AG10803 (cell line): Measurements from ENCODE around the gene GFPT2.

Source experiments
- DNase-seq: peaks from one replicate; pipeline ENCODE4 v3.0.0; 2010; ENCODE audit warnings: low read depth
- H3K4me3 ChIP-seq: 2 replicates; pipeline ENCODE4 v1.5.1; 2011; ENCODE audit warnings: mild to moderate bottlenecking, low read length, control low read depth
- CTCF ChIP-seq: conservative IDR thresholded peaks from 2 replicates; pipeline ENCODE4 v1.5.1; 2011; ENCODE audit warnings: mild to moderate bottlenecking, low read length, control low read depth, inconsistent platforms

The GFPT2 gene

GRCh38 chr5:180395540-180396274 is 42.6 kb upstream of the GFPT2 start:
- TF ChIP-seq CTCF = no peak
- no peak for DNase-seq
- H3K4me3 ChIP-seq = no peak overlapping the region

- no peak for TF ChIP-seq CTCF
- H3K4me3 ChIP-seq = no peak overlapping the region
- DNase-seq = no peak
Measured at GRCh38 chr5:180394031-180394636, 41.0 kb upstream of the GFPT2 start.

GRCh38 chr5:180391276-180391675 is 38.1 kb upstream of the GFPT2 start:
- TF ChIP-seq CTCF = no peak
- H3K4me3 ChIP-seq = no peak overlapping the region
- no peak for DNase-seq

GRCh38 chr5:180390441-180391190 is 37.5 kb upstream of the GFPT2 start:
- no peak for DNase-seq
- TF ChIP-seq CTCF = no peak
- H3K4me3 ChIP-seq = no peak overlapping the region

GRCh38 chr5:180389252-180390101 is 36.3 kb upstream of the GFPT2 start:
- no peak for DNase-seq

GRCh38 chr5:180387798-180388197 is 34.7 kb upstream of the GFPT2 start:
- H3K4me3 ChIP-seq = no peak overlapping the region
- DNase-seq = no peak
- no peak for TF ChIP-seq CTCF

More at GRCh38 chr5:180389252-180390101, 36.3 kb upstream of the GFPT2 start:
- H3K4me3 ChIP-seq = no peak overlapping the region
- TF ChIP-seq CTCF = no peak
